GM19025 (cell line): ENCODE measurements around the gene SLC22A23.

Source experiments
- ATAC-seq: cut with Tn5 transposase; IDR thresholded peaks from one replicate; pipeline ENCODE4 v1.9.1; 2021; ENCODE audit warnings: mild to moderate bottlenecking, low read depth, moderate library complexity; ENCODE audit not compliant: unreplicated experiment

The SLC22A23 gene

DNA sequence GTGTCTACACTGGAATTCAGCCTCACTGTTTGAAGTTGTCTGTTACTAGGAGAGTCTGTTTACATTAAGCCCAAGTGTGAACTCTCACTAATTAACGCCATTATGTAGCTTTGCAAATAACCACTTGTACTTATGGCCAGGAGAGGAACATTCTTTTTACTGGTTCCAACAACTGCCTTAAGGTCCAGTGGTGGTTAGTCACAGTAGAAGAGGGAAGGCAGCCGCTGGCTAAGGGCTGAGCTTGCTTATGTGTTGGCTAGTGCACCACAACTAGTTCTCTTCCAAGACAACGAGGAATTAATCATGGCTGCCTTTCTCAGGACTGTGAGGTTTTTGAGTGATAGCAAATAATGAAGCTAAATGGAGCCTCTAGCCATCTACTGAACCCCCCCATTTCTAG is 14.9 kb upstream of the SLC22A23 start:
- no peak for ATAC-seq

DNA sequence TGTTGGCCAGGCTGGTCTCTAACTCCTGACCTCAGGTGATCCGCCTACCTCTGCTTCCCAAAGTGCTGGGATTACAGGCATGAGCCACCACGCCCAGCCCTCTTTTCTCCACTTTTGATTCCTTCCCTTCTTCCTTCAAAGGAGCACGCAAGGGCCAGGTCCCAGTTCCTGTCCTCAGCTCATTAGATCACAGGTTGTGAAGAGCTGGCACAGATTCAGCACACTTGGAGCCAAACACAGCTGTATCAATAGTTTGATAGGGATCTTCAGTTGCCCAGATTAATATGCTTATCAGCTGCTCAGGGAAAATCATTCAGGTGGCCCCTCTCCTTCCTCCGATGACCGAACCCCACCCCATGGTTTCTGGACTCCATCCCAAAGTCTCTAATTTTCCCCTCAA is 14.4 kb upstream of the SLC22A23 start:
- ATAC-seq, result no peak

- no peak for ATAC-seq
Observed at GRCh38 chr6:3468585-3468984, 11.7 kb upstream of the SLC22A23 start.

DNA sequence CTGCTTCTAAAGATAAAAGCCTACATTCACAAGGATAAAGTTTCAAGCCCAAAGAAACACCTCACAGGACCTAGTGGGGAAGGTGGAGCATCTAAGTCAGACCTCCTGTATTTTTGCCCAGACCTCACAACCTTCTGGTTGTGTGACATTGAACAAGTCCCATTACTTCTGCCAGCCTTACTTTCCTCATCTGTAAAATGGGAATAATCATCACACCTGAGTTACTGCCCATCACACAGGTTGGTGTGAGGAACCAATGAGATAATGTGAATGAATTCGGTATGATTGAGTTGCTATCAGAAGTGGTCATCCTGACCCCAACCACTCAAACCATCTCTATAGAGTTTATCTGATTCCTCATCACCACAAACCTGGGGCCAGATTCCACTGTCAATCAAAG is 11.1 kb upstream of the SLC22A23 start:
- ATAC-seq, result no peak

DNA sequence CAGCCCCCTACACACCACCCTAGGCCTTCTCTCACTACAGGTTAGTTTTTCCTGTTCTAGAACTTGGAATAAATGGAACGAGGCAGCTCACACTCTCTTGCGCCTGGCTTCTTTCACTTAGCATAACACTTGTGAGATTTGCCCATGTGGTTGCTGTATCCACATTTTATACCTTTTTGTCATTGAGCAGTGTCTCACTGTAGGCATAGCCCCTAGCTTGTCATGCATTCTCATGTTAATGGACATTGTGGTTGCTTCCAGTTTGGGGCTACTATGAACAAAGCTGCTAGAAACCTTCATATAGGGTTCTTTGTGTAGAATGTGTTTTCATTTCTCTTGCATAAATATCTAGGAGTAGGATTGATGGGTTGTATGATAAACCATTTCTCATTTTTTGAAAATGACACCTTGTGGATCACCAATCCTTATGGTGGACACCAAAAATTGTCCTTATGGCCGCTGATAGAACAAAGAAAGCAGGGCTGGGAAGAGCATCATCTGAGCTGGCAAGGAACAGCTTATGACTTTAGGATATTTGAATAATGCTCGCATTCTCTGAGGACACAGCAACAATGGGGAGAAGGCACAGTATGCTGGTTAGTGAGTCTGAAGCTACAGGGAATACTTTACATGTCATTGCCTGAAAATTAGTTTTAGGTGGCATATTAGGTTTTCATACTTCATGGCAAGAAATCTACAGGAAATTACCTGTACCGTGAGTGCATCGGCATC is 9.8 kb upstream of the SLC22A23 start:
- ATAC-seq, result no peak

GRCh38 chr6:3460253-3460652 is 3.4 kb upstream of the SLC22A23 start:
- ATAC-seq, result no peak

- no peak for ATAC-seq
Observed at GRCh38 chr6:3458706-3459421, 2.0 kb upstream of the SLC22A23 start.

DNA sequence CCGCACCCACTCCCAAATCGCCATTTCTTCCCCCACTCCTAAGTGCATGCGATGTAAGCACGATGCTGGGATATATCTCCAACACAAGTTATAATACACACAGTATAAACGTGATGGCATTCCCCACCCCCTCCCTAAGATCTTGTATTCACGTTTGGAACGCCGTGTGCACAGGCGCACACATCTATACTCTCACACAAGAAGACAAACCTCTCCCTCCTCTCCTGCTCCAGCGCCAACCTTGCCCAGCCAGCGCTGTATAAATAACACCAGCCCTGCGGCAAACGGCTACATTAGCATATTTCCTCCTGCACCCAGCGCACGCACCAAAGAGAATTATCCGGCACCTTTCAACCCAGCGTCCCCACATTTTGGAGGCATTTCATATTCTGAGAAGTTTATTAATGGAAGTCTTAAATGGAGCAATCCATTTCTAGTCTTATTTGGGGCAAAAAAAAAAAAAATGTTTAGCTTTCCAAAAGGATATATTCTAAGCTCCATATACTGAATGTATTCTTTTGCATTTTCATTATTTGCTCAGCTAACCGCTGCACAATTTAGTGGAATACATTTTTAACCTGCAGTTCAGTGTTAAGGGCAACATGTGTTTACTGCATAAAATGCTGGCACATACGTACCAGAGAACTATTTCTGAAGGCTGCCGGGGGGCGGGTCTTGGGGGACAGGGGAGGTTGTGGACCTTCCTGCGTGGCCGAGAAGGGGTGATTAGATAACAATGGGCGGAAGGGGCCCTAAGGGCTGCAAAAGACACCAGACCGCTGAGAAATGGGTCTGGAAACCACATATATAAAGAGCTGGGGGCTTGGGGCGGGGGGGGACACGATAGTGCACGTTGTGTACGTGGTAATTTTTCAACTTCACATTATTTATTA is 1.1 kb upstream of the SLC22A23 start:
- no peak for ATAC-seq

- ATAC-seq, result no peak
Observed at GRCh38 chr6:3456395-3456897, 404 bp downstream of the SLC22A23 start.

DNA sequence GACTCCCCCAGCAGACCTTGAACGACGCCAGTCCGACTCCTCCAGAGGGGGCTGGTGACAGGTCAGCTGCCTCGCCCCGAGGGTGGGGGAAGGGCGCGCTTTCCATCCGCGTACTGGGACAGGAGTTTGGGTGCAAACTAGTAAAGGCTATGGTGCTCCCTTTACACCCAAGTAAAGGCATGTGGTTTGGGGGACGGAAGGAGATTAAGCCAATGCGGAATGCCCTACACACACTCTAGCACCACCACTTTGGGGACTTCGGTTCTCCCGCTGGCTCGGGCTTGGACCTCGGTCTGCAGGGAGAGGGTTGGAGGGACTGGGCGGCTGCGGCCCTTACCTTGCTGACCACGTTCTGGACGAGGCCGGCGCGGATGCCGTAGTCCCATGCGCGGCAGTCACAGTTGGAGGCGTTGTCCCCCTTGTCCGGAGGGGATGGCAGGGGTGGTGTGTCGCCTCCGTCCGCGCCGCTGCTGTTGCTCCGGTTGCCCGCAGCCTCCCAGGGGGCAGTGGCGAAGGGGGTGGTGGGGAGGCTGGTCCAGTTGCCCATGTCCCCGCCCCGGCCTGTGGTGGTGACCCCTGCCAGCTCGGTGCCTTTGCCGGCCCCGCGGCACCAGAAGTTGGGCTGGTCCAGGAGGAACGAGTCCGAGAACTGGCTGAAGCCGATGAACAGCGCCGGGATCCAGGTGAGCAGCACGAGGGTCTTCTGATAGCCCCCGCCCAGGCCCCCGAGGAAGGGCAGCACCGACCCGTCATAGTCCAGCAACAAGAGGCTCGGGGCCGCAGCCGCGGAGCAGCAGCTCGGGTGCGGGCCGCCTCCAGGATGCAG is 1.1 kb downstream of the SLC22A23 start:
- ATAC-seq, result no peak

DNA sequence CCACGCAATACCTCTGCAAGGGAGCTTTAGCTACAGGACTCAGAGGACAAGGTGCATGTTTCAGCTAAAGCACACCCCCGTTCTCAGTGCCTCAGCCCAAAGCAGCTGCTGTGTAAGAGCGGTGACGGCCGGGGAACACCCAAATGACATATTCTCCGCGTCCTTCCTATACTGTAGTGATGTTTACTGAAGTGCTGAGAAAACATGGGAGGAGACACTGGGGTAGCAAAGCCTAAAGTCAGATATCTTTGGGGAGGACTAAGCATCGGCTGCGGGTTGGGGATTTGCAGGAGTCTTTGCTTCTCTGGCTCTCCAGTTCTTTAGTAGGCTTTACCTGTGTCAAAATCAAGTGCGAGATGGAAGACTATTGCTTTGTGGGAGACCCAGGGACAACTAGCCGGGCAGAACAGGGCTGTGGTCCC is 1.7 kb downstream of the SLC22A23 start:
- ATAC-seq, result no peak

GRCh38 chr6:3454273-3455010 is 2.4 kb downstream of the SLC22A23 start:
- no peak for ATAC-seq

GRCh38 chr6:3453413-3454272 is 3.2 kb downstream of the SLC22A23 start:
- no peak for ATAC-seq

DNA sequence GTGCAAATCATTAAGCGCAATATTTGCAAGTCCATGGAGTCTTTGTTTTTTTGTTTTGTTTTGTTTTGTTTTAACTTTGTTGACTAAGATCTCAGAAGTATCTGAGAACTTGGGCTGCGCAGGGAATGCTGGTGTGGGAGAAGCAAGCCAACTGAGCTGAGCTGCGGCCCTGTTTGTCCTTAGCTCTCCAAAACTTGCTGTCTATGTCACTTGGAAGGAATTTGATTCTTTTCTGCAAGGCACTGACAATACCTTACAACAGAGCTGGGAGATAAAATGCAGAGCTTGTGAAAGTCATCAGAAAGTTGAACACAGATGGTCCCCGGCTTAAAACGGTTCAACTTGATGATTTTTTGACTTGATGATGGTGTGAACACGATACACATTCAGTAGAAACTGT is 5.4 kb downstream of the SLC22A23 start:
- ATAC-seq, result no peak

DNA sequence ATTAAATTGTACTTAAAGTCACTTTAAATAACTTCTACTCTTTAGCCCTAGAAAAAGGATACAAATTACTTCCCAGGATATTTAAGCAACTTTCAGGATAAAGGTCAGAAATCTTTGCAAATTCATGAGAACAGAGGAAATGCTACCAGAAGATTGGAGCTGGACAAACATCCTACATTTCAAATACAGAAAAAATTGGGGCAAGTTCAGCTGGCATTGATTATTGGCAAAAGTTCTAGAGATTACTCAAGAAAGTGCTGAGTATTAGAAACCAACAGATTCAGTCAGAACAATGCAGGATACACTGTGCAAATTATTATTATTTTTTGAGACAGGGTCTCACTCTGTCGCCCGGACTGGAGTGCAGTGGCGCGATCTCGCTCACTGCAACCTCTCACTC is 6.0 kb downstream of the SLC22A23 start:
- no peak for ATAC-seq

DNA sequence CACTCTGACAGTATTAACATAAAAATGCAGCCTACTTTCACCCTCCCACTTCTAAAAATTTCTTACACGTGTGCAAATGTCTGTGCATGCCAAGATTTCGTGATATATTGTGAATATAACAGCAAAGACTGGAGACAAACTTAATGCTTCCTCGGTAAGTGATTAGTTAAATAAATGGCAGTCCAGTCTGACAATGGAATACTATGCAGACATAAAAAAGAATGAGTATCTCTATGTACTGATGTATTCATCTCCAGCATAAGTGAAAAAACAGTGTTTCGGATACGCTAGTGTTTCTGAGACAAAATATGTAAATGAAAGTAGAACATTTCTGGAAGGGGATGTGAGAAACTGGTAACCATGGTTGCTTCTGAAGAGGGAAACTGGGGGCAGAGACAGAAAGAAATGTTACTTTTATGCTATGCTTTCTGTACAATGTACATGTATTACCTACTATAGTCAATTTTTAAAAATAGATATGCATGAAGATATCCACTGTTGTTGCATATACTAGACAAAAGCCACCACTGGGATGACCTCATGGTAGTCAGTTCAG is 7.0 kb downstream of the SLC22A23 start:
- no peak for ATAC-seq

- no peak for ATAC-seq
Observed at GRCh38 chr6:3449321-3449720, 7.5 kb downstream of the SLC22A23 start.

GRCh38 chr6:3447005-3447404 is 9.8 kb downstream of the SLC22A23 start:
- ATAC-seq, result no peak
